Kidney epithelial cell (primary cell): ENCODE results near the gene ABHD4. TPM values are rescaled to one million over a fixed set of nuclear protein-coding genes. Genes with fewer than 3 reads are reported as not detected.

Experiments used
- DNase-seq: peaks from one replicate; pipeline ENCODE4 v3.0.0-alpha.2; 2010; ENCODE audit warnings: low read depth
- H3K27me3 ChIP-seq: 2 replicates; pipeline ENCODE4 v1.6.0; 2011; ENCODE audit warnings: low read length; ENCODE audit not compliant: control insufficient read depth, insufficient read depth
- H3K36me3 ChIP-seq: 2 replicates; pipeline ENCODE4 v1.5.1; 2011; ENCODE audit warnings: low read length; ENCODE audit not compliant: control insufficient read depth, insufficient read depth
- H3K4me3 ChIP-seq: 2 replicates; pipeline ENCODE4 v1.5.1; 2011; ENCODE audit warnings: low read depth, mild to moderate bottlenecking, control low read depth, low read length
- CTCF ChIP-seq: IDR thresholded peaks from 2 replicates; pipeline ENCODE4 v1.5.1; 2011; ENCODE audit warnings: mild to moderate bottlenecking, moderate library complexity, low read length, control low read depth, inconsistent platforms; ENCODE audit not compliant: insufficient read depth, poor library complexity, severe bottlenecking
- total RNA-seq: library from RNA; depleted of rRNA; stranded (reverse); fragments of >200 nt; gene quantifications from 2 replicates; pipeline ENCODE4 v1.2.3, GENCODE V29; 2015

The ABHD4 gene
- 23.2 and 23.6 TPM in 2 replicates for total RNA-seq

- peak; percentile 1 for TF ChIP-seq CTCF
- Histone ChIP-seq H3K27me3 (no peaks in the 10 kb centered on the region), H3K4me3 (peak within 1 kb of the TSS; percentile 96), H3K36me3 (peaks cover under 1% of the 10 kb centered on the region)
- no peak for DNase-seq
Measured at GRCh38 chr14:22598099-22598895, at the start of gene ABHD4. TSS of gene ABHD4 (plus strand) at chr14:22598300. CDS start at chr14:22598307, 7 bp downstream.

GRCh38 chr14:22549324-22549962, 48.7 kb upstream of the ABHD4 start:
- Histone ChIP-seq H3K4me3 (no peak overlapping the region), H3K27me3 (no peaks in the 10 kb centered on the region), H3K36me3 (no peaks in the 10 kb centered on the region)
- TF ChIP-seq CTCF, result no peak
- no peak for DNase-seq

GRCh38 chr14:22549981-22550673, 48.0 kb upstream of the ABHD4 start:
- Histone ChIP-seq H3K36me3 (no peaks in the 10 kb centered on the region), H3K4me3 (no peak overlapping the region), H3K27me3 (no peaks in the 10 kb centered on the region)
- no peak for DNase-seq
- no peak for TF ChIP-seq CTCF

- no peak for DNase-seq
- H3K4me3 ChIP-seq, result no peak overlapping the region
- TF ChIP-seq CTCF, result no peak
- H3K36me3 ChIP-seq, result no peaks in the 10 kb centered on the region
- no peaks in the 10 kb centered on the region for H3K27me3 ChIP-seq
Measured at GRCh38 chr14:22551605-22551997, 46.5 kb upstream of the ABHD4 start.

GRCh38 chr14:22552001-22552826, 45.9 kb upstream of the ABHD4 start:
- no peak for DNase-seq
- Histone ChIP-seq H3K4me3 (no peak overlapping the region), H3K27me3 (no peaks in the 10 kb centered on the region), H3K36me3 (no peaks in the 10 kb centered on the region)
- no peak for TF ChIP-seq CTCF
